GM19099 (cell line): ENCODE measurements around the gene UNC5C.

Source experiments
- POLR2A ChIP-seq: IDR thresholded peaks from 3 replicates; pipeline ENCODE4 v1.6.1; 2011; ENCODE audit warnings: low read depth; ENCODE audit not compliant: insufficient read length; ENCODE audit errors: extremely low read depth

Gene UNC5C

DNA sequence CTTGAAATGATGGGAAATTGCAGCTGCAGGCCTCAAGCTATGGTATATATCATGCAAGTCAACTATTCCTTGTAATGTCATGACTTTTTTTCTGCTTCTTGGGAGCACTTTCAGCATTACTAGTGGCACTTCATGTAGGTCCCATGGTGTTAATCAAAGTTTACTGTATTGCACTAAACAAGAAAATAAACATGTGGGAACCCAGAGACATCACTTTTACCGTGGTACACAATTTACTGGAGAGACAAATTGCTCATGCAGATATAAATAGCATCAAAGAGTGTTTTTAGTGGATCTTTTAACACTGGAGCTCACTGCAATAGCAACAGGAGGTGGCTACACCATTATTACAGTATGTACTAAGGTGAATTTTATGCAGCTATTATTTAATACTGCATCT, 79.2 kb downstream of the UNC5C start:
- TF ChIP-seq POLR2A, result no peak

- no peak for TF ChIP-seq POLR2A
Observed at GRCh38 chr4:95466791-95467190, 82.0 kb downstream of the UNC5C start.

- no peak for TF ChIP-seq POLR2A
Observed at GRCh38 chr4:95465010-95465409, 83.8 kb downstream of the UNC5C start.

GRCh38 chr4:95462921-95463320, 85.9 kb downstream of the UNC5C start:
- TF ChIP-seq POLR2A, result no peak

DNA sequence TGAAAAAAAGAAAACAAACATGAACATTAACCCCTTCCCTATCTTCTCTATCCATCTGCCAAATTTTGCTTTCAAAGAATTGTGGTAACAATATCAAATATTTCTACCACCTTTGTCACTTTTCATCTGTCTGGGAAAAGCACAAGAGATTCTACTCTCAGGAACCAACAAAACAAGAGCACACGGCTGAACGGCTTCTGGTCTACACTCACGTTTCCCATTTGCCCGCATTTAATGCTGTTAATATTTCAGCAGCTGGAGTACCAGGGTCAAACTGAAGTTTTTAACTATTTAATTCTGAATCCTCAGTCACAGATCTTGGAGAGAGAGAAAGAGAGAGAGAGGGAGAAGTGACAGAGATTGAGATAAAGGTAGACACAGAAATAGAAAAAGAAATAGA, 91.4 kb downstream of the UNC5C start:
- TF ChIP-seq POLR2A, result no peak

DNA sequence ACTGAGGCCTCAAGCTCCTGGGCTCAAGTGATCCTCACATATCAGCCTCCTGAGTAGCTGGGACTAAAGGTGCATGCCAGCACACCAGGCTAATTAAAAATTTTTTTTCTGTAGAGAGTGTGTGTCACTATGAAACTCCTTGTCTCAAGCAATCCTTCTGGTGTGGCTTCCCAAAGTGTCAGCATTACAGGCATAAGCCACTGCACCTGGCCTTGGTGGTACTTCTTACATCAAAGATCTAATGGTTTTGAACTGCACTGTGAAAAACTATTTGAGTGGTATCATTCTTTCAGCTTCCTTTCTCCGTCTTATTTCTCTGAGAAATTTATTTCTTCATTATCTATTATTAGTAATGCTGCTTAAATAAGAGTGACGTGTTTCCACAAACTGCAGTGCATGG, 98.5 kb downstream of the UNC5C start:
- no peak for TF ChIP-seq POLR2A

DNA sequence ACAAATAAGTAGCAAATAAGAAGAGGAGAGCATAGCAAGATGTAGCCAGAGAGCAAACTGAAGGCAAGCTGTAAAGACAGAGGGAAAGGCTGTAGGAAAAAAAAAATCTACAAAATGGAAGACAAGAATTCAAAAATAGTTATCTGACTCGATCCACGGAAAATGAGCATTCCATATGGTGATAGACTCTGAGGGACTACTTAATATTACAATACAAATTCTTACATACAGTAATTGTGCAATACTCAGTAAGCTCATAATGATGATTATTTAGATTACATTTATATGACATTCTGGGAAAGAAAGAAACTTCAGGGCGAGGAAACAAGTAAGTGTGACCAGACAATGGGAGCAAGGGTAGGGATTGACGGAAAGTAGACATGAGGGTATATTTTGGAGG, 102.6 kb downstream of the UNC5C start:
- no peak for TF ChIP-seq POLR2A

DNA sequence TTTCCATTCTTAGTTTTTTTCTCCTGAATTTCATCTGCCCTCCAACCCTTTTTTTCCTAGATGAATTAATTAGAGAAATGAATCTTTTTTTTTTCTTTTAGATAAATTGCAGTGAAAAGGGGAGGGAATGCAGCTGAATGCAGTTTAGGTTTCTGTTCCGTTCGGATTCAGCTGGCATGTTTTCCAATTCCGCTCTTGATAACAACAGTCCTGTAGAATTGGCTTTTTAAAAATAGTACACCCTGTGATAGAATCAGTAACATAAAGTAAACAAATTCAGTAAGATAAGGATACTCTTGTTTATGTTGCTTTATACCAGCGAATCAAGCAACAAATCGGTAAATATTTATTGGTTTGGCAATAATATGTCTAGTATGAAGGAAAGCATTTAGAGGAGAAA, 103.5 kb downstream of the UNC5C start:
- no peak for TF ChIP-seq POLR2A

- no peak for TF ChIP-seq POLR2A
Observed at GRCh38 chr4:95444812-95445211, 104.0 kb downstream of the UNC5C start.

DNA sequence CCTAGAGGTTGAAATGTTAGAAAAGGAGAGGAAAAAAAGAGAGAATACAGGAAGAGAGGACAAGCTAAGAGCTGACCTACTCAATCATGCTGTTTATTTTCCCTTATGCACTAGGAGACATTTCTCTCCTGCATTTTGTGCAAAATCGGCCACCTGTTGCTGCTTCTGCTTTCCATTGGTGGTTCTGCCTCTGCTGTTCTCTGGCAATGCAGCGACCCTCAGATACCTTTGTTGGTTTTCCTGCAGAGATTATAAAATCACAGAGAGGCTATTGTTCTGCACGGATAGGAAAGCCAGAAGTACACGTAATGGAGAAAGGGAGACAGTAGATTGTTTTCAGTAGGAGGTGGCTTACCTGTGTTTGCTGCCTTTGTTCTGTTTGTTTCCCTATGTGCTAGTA, 108.9 kb downstream of the UNC5C start:
- no peak for TF ChIP-seq POLR2A

DNA sequence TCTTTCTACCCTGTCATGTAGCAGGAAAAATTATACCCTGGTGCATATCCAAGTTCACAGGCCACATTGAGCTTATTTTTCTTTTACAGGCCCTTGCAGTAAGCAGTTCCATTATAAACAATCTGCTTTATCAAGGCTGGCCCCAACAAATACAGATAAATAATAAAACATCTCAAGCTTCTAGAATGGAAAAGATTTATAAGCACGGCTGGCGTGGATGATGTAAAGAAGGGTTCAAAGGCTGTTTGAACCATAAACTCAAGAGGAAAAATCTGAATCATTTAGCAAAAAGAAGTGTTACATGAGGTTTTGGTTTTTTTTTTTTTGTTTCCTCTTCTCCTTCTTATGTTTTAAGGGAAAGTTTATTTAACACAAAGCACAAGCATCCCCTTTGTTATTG, 109.7 kb downstream of the UNC5C start:
- TF ChIP-seq POLR2A, result no peak

DNA sequence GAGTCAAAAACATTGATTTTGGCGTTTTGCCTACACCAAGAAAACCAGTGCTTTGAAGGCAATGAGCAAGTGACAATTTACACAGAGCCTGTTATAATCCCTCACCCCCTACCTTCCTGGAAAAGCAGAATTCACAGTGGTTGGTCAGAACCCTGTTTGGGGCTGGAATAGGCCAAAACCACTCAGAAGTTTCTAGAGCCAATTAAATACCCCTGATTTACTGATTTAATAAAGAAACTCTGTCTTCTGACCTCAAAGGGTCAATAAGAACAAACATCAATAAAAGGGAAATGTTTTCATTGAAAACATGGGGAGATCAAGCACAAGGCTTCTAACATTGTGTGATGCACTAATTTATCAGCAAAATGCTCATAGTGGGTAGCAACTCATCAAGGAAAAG, 116.3 kb downstream of the UNC5C start:
- TF ChIP-seq POLR2A, result no peak

DNA sequence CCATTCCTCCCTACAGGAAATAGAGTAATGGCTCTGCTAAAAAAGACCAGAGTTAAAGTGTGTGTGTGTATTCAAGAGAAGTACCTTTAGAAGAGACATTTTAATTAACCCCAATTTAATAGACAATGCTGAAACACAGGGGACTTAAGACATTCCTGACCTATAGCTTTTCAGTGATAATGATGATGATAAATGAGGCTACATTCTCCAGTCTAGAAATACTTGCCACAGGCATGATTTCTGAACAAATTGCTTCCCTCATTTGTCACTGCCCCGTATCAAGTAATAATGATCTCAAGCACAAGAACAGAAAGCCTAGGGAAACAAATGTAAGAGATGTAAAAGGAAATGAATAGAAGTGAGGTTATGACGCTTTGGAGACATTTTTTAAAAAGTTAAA, 117.1 kb downstream of the UNC5C start:
- no peak for TF ChIP-seq POLR2A

- TF ChIP-seq POLR2A, result no peak
Observed at GRCh38 chr4:95429416-95429815, 119.4 kb downstream of the UNC5C start.

GRCh38 chr4:95428291-95429070, 120.3 kb downstream of the UNC5C start:
- TF ChIP-seq POLR2A, result no peak

- TF ChIP-seq POLR2A, result no peak
Observed at GRCh38 chr4:95426455-95426854, 122.3 kb downstream of the UNC5C start.

GRCh38 chr4:95422436-95422835, 126.3 kb downstream of the UNC5C start:
- no peak for TF ChIP-seq POLR2A
